K562 (cell line): ENCODE data around the gene NRN1L. TPM values are rescaled to one million over a fixed set of nuclear protein-coding genes. Genes with fewer than 3 reads are reported as not detected.

Experiments
- ATAC-seq: fragments of 200-7000 bp; cut with Tn5 transposase; 3 replicates; pipeline ENCODE4 v1.9.1; 2020; ENCODE audit warnings: moderate library complexity
- BruUV-seq: library from RNA; stranded (reverse); fragments of 400-500 nt; replicated peaks from 2 replicates; lab custom pipeline; 2021; lab: Mats Ljungman, UMichigan
- CTCF ChIA-PET: fragments of 300-600 bp; formaldehyde crosslinking; extraction: SDS; loops from one replicate; lab custom pipeline; 2021; ENCODE audit warnings: low intra/inter-chr PET ratio; lab: Yijun Ruan, JAX
- POLR2A ChIA-PET: fragments of 300-600, 350-650 bp; sonication (Branson Sonifier 250); formaldehyde crosslinking; extraction: SDS; loops from one replicate; lab custom pipeline; 2021; ENCODE audit warnings: antibody characterized with exemption, inconsistent platforms; lab: Yijun Ruan, JAX
- DNase-seq, 4 experiments: peaks; one replicate each; pipeline versions ENCODE4 v3.0.0 to v3.0.0-alpha.2; 2011 to 2018; ENCODE audit warnings: low spot score in 3 of 4, mixed read lengths in 3 of 4; ENCODE audit errors: extremely low read depth in 1 of 4
- FAIRE-seq: peaks from 2 replicates; lab custom pipeline; 2011; peaks lifted over from hg19 to GRCh38; lab: Jason Lieb, UNC
- H2AFZ ChIP-seq: 2 replicates; pipeline ENCODE4 v1.6.0; 2011; ENCODE audit warnings: low read depth, low read length, control low read depth, inconsistent platforms
- H3K27ac ChIP-seq: fragments of 200-600 bp; 3 replicates; pipeline ENCODE4 v1.8.0; 2011; ENCODE audit warnings: low read depth, mild to moderate bottlenecking, control low read depth, inconsistent platforms, low read length, moderate library complexity, mixed read lengths; ENCODE audit errors: extremely low read depth
- H3K27me3 ChIP-seq, 2 experiments: fragments of 300-600 bp in 1 of 2; 2 replicates in 1 of 2; 3 replicates in 1 of 2; pipeline versions ENCODE4 v1.6.0 to v1.8.0; 2011; ENCODE audit warnings: inconsistent platforms in 2 of 2, low read length in 2 of 2, mild to moderate bottlenecking in 1 of 2, mixed read lengths in 1 of 2, moderate library complexity in 1 of 2; ENCODE audit not compliant: control insufficient read depth in 2 of 2, insufficient read depth in 2 of 2
- H3K36me3 ChIP-seq: fragments of 300-600 bp; 3 replicates; pipeline ENCODE4 v1.8.0; 2011; ENCODE audit warnings: mild to moderate bottlenecking, low read length, inconsistent platforms; ENCODE audit not compliant: control insufficient read depth, insufficient read depth
- H3K4me1 ChIP-seq, 2 experiments: fragments of 200-600 bp in 1 of 2; replicated peaks in 1 of 2; 2 replicates in 1 of 2; 3 replicates in 1 of 2; pipeline versions ENCODE4 v1.5.1 to v1.8.0; 2011; ENCODE audit warnings: inconsistent platforms in 2 of 2, low read length in 2 of 2, mild to moderate bottlenecking in 1 of 2, mixed read lengths in 1 of 2, moderate library complexity in 1 of 2; ENCODE audit not compliant: control insufficient read depth in 2 of 2, insufficient read depth in 2 of 2
- H3K4me2 ChIP-seq: 2 replicates; pipeline ENCODE4 v1.6.1; 2011; ENCODE audit warnings: low read length, control low read depth, inconsistent platforms, mixed read lengths; ENCODE audit not compliant: insufficient read depth
- H3K4me3 ChIP-seq: fragments of 200-600 bp; sonication (generic), shearing (Covaris generic); 2 replicates; pipeline ENCODE4 v1.5.1; 2016; ENCODE audit warnings: control low read depth, inconsistent platforms
- H3K79me2 ChIP-seq: fragments of 200-600 bp; 3 replicates; pipeline ENCODE4 v1.8.0; 2011; ENCODE audit warnings: low read length, inconsistent platforms; ENCODE audit not compliant: control insufficient read depth, insufficient read depth
- H3K9ac ChIP-seq, 2 experiments: 2 replicates each; pipeline versions ENCODE4 v1.6.0 to v1.6.1; 2011; ENCODE audit warnings: low read depth in 2 of 2, low read length in 2 of 2, control low read depth in 1 of 2, inconsistent platforms in 1 of 2, mild to moderate bottlenecking in 1 of 2, mixed read lengths in 1 of 2; ENCODE audit not compliant: insufficient read depth in 1 of 2
- H3K9me1 ChIP-seq: one replicate; pipeline ENCODE4 v1.6.0; 2011; ENCODE audit warnings: inconsistent platforms, mild to moderate bottlenecking, low read length, moderate library complexity; ENCODE audit not compliant: control insufficient read depth, insufficient read depth
- H3K9me3 ChIP-seq: replicated peaks from 2 replicates; pipeline ENCODE4 v1.5.1; 2011; ENCODE audit warnings: low read depth, low read length, inconsistent platforms; ENCODE audit not compliant: control insufficient read depth, insufficient read depth
- H4K20me1 ChIP-seq: replicated peaks from 2 replicates; pipeline ENCODE4 v1.6.1; 2011; ENCODE audit warnings: low read length, inconsistent platforms, mixed read lengths; ENCODE audit not compliant: control insufficient read depth, insufficient read depth
- GTF2A2 ChIP-seq: IDR thresholded peaks from 2 replicates; pipeline ENCODE4 v1.6.1; 2016; ENCODE audit warnings: mild to moderate bottlenecking, missing genetic modification characterization, missing compliant biosample characterization
- HCFC1 ChIP-seq: IDR thresholded peaks from 2 replicates; pipeline ENCODE4 v1.6.1; 2012; ENCODE audit warnings: low read depth, low read length, improper control_type of control experiment
- HNRNPUL1 ChIP-seq: fragments of 200-400 bp; formaldehyde crosslinking; IDR thresholded peaks from 2 replicates; pipeline ENCODE4 v1.6.1; 2017; ENCODE audit warnings: low read length
- HSF4 ChIP-seq: fragments of 250-450 bp; sonication (Bioruptor Pico); IDR thresholded peaks from 2 replicates; pipeline ENCODE4 v2.1.2; 2022; ENCODE audit warnings: mild to moderate bottlenecking, moderate library complexity, borderline replicate concordance
- JUND ChIP-seq, 2 experiments: IDR thresholded peaks; 2 replicates in 1 of 2; 3 replicates in 1 of 2; pipeline ENCODE4 v1.6.1; 2011; ENCODE audit warnings: borderline replicate concordance in 2 of 2, low read depth in 2 of 2, low read length in 2 of 2, improper control_type of control experiment in 1 of 2, missing biosample characterization in 1 of 2, missing genetic modification characterization in 1 of 2, missing genetic modification reagents in 1 of 2
- PTRF ChIP-seq: fragments of 450-650 bp; IDR thresholded peaks from 2 replicates; pipeline ENCODE4 v1.6.1; 2016; ENCODE audit warnings: mild to moderate bottlenecking, missing genetic modification characterization, missing compliant biosample characterization
- SREBF1 ChIP-seq: fragments of 150-350 bp; IDR thresholded peaks from 2 replicates; pipeline ENCODE4 v1.6.1; 2014; ENCODE audit warnings: antibody characterized with exemption, low read depth, low read length, borderline replicate concordance
- SRSF9 ChIP-seq: fragments of 200-400 bp; formaldehyde crosslinking; IDR thresholded peaks from 2 replicates; pipeline ENCODE4 v1.6.1; 2017; ENCODE audit warnings: low read depth, low read length, borderline replicate concordance
- WGBS: fragments of 100-300 bp; shearing (Covaris generic); methylation state at CpG from one replicate; pipeline ENCODE4 v1.1.6; 2016; ENCODE audit warnings: low coverage, mixed read lengths; ENCODE audit not compliant: insufficient coverage; ENCODE audit errors: missing lambda C conversion rate; 5-methylcytosine and 5-hydroxymethylcytosine counted together
- in situ Hi-C: fragments of 300-500 bp; cut with MboI; formaldehyde crosslinking; loops from 4 replicates; pipeline ENCODE4 v1.15.0; 2018; ENCODE audit warnings: inconsistent platforms, mixed read lengths
- intact Hi-C: fragments of 100-400 bp; cut with micrococcal nuclease; formaldehyde crosslinking; loops from 2 replicates; pipeline ENCODE4 v1.14.2; 2022
- polyA plus RNA-seq, 8 experiments: library from polyadenylated mRNA; depleted of rRNA in 4 of 8; stranded (reverse) in 5 of 8; unstranded in 3 of 8; fragments of >200 nt; fragmentation: Nextera tagmentation in 2 of 8; fragmentation: Illumina TruSeq in 1 of 8; extraction: Ambion mirVana in 2 of 8; extraction: Trizol in 1 of 8; gene quantifications; 2 replicates each; pipeline versions ENCODE4 v1.2.1 to v1.2.3, GENCODE V29; 2011 to 2014; ENCODE audit warnings: inconsistent platforms in 1 of 8, missing spikeins in 1 of 8
- total RNA-seq, 7 experiments: library from RNA; depleted of rRNA in 6 of 7; stranded (reverse); fragments of >200 nt in 6 of 7; fragmentation: Illumina TruSeq in 2 of 7; extraction: Trizol in 2 of 7; gene quantifications; 2 replicates each; pipeline versions ENCODE4 v1.2.1 to v1.2.3, GENCODE V29; 2011 to 2021; ENCODE audit warnings: low replicate concordance in 1 of 7
- TF ChIP-seq, protein P1 (sequence below), 2 experiments: IDR thresholded peaks; 2 replicates each; pipeline ENCODE4 v1.6.1; 2011; ENCODE audit warnings: borderline replicate concordance in 1 of 2, control low read depth in 1 of 2, low read depth in 1 of 2, low read length in 1 of 2, mild to moderate bottlenecking in 1 of 2, mixed read lengths in 1 of 2, moderate library complexity in 1 of 2; ENCODE audit not compliant: insufficient read depth in 1 of 2, insufficient read length in 1 of 2, poor library complexity in 1 of 2, severe bottlenecking in 1 of 2; ENCODE audit errors: extremely low read depth in 1 of 2
- TF ChIP-seq, protein P2 (sequence below): sonication (generic); formaldehyde crosslinking; IDR thresholded peaks from 2 replicates; pipeline ENCODE4 v1.8.0; 2023; ENCODE audit warnings: mild to moderate bottlenecking, missing genetic modification reagents
- TF ChIP-seq, protein P3 (sequence below): fragments of 250-450 bp; sonication (Bioruptor Pico); IDR thresholded peaks from 2 replicates; pipeline ENCODE4 v1.4.0; 2020; ENCODE audit warnings: borderline replicate concordance

The NRN1L gene
- total and polyA plus RNA-seq, 9 of the 15 experiments (the other 6 are each of a cell fraction or from before 2014, with no cell fraction given) = 0.22 to 0.86 (median 0.61) TPM; not detected in 5

DNA sequence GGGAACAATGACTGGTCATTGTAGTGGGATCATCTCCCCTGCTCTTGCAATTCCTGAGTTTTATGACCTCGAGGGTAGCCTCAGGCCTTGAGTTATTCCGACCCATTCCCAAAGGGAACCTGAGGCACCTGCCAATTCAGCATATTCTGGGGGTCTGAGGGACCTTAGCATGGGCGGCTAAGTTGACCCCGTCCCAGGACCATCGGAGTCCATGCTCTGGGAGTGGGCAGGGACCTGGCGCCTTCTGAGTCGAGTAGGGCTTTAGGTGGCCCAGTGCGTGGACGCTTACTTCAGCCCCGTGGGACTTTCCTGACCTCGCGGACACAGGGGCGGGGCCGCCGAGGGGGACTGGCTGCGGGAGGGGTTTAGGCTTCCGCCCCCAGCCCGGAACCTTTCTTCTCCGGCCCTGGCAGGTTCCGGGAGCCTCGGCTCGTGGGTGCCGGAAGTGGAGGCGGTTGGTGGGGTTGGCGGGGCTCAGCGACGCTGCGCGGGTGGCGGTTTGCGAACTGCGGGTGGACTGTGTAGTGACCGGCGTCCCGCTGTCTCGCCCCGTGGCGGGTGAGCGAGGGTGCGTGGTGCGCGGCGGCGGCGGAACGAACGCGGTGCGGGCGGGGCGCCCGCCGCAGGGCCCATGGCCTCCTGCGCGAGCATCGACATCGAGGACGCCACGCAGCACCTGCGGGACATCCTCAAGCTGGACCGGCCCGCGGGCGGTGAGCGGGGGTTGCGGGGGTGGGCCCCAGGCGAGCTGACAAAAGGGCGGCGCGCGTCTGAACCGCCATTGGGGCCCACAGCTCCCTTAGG lies 11.9 kb upstream of the NRN1L start, which contains the start of gene EDC4:
Gene EDC4 (plus strand): TSS at position 422 of the 804 bp plus-strand sequence. CDS start 210 bp downstream, at position 632.
- peaks cover 21% of the 10 kb centered on the region in 2 experiments; a peak in 4 of 5 replicates for H3K4me1 ChIP-seq
- TF ChIP-seq, protein P1, sequence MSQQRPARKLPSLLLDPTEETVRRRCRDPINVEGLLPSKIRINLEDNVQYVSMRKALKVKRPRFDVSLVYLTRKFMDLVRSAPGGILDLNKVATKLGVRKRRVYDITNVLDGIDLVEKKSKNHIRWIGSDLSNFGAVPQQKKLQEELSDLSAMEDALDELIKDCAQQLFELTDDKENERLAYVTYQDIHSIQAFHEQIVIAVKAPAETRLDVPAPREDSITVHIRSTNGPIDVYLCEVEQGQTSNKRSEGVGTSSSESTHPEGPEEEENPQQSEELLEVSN (IDR thresholded peaks at IDR 0.05; ENCODE audit: borderline replicate concordance in 1 of 2, extremely low read depth in 1 of 2, insufficient read depth in 1 of 2, insufficient read length in 1 of 2, low read depth in 1 of 2, low read length in 1 of 2, poor library complexity in 1 of 2, severe bottlenecking in 1 of 2) = peak; percentile 36 to 59
- TF ChIP-seq HSF4 (CRISPR knock-in tag) (no peak), JUND (IDR thresholded peaks at IDR 0.05; ENCODE audit: borderline replicate concordance, low read depth, low read length) (peak; percentile 75), JUND (tag; IDR thresholded peaks at IDR 0.05; ENCODE audit: borderline replicate concordance, low read depth, low read length) (peak; percentile 49; the same call in 1 of the 3 replicates), SRSF9 (no peak), HCFC1 (peak; percentile 86), HNRNPUL1 (no peak), GTF2A2 (tag) (no peak), SREBF1 (no peak), PTRF (tag) (no peak)
- TF ChIP-seq, protein P2, sequence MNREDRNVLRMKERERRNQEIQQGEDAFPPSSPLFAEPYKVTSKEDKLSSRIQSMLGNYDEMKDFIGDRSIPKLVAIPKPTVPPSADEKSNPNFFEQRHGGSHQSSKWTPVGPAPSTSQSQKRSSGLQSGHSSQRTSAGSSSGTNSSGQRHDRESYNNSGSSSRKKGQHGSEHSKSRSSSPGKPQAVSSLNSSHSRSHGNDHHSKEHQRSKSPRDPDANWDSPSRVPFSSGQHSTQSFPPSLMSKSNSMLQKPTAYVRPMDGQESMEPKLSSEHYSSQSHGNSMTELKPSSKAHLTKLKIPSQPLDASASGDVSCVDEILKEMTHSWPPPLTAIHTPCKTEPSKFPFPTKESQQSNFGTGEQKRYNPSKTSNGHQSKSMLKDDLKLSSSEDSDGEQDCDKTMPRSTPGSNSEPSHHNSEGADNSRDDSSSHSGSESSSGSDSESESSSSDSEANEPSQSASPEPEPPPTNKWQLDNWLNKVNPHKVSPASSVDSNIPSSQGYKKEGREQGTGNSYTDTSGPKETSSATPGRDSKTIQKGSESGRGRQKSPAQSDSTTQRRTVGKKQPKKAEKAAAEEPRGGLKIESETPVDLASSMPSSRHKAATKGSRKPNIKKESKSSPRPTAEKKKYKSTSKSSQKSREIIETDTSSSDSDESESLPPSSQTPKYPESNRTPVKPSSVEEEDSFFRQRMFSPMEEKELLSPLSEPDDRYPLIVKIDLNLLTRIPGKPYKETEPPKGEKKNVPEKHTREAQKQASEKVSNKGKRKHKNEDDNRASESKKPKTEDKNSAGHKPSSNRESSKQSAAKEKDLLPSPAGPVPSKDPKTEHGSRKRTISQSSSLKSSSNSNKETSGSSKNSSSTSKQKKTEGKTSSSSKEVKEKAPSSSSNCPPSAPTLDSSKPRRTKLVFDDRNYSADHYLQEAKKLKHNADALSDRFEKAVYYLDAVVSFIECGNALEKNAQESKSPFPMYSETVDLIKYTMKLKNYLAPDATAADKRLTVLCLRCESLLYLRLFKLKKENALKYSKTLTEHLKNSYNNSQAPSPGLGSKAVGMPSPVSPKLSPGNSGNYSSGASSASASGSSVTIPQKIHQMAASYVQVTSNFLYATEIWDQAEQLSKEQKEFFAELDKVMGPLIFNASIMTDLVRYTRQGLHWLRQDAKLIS (CRISPR knock-in tag) = peak; percentile 96
- TF ChIP-seq, protein P3, sequence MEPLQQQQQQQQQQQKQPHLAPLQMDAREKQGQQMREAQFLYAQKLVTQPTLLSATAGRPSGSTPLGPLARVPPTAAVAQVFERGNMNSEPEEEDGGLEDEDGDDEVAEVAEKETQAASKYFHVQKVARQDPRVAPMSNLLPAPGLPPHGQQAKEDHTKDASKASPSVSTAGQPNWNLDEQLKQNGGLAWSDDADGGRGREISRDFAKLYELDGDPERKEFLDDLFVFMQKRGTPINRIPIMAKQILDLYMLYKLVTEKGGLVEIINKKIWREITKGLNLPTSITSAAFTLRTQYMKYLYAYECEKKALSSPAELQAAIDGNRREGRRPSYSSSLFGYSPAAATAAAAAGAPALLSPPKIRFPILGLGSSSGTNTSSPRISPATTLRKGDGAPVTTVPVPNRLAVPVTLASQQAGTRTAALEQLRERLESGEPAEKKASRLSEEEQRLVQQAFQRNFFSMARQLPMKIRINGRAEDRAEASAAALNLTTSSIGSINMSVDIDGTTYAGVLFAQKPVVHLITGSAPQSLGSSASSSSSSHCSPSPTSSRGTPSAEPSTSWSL (CRISPR knock-in tag) = no peak

More for the DNA sequence above, 11.9 kb upstream of the NRN1L start, which contains the start of gene EDC4:
- peak; percentile 90 to 95 (median 94) for DNase-seq
- peak; percentile 74 for FAIRE-seq
- peak within 1 kb of the TSS; percentile 82 for H2AFZ ChIP-seq
- H3K9me1 ChIP-seq = no peaks in the 10 kb centered on the region
- in situ Hi-C loops (no loop called here), intact Hi-C loops (no loop called here)
- peak within 1 kb of the TSS; percentile 87 to 99 for H3K9ac ChIP-seq
- 4% methylated on average over 60 of the region's 72 CpGs for WGBS
- peaks cover 40% of the 10 kb centered on the region for H3K79me2 ChIP-seq
- peak within 1 kb of the TSS; percentile 83 for H3K27ac ChIP-seq
- peaks cover 14% of the 10 kb centered on the region for H4K20me1 ChIP-seq
- H3K36me3 ChIP-seq = peaks cover 79% of the 10 kb centered on the region; the same call in 2 of the 3 replicates
- no peaks in the 10 kb centered on the region for H3K9me3 ChIP-seq
- H3K27me3 ChIP-seq = no peaks in the 10 kb centered on the region
- POLR2A ChIA-PET = interaction anchor here (0.7 to 2.6 kb wide), 6 partner anchors 9 to 134 kb away, joined by 3 to 15 read pairs (median 4); partner anchors contain the start of gene NRN1L
- CTCF ChIA-PET = no interaction called here
- peak; percentile 94 for ATAC-seq
- H3K4me2 ChIP-seq = peak within 1 kb of the TSS; percentile 89
- peak within 1 kb of the TSS; percentile 85 for H3K4me3 ChIP-seq
- BruUV-seq = no TSS peak
